Middle frontal gyrus (tissue), 1 donor: Measurements from ENCODE around the gene FAP.

Experiments
- DNase-seq: peaks from one replicate; pipeline ENCODE4 v3.0.0-alpha.2; 2015; ENCODE audit warnings: low spot score; ENCODE audit errors: extremely low spot score

The FAP gene, protein sequence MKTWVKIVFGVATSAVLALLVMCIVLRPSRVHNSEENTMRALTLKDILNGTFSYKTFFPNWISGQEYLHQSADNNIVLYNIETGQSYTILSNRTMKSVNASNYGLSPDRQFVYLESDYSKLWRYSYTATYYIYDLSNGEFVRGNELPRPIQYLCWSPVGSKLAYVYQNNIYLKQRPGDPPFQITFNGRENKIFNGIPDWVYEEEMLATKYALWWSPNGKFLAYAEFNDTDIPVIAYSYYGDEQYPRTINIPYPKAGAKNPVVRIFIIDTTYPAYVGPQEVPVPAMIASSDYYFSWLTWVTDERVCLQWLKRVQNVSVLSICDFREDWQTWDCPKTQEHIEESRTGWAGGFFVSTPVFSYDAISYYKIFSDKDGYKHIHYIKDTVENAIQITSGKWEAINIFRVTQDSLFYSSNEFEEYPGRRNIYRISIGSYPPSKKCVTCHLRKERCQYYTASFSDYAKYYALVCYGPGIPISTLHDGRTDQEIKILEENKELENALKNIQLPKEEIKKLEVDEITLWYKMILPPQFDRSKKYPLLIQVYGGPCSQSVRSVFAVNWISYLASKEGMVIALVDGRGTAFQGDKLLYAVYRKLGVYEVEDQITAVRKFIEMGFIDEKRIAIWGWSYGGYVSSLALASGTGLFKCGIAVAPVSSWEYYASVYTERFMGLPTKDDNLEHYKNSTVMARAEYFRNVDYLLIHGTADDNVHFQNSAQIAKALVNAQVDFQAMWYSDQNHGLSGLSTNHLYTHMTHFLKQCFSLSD

DNA sequence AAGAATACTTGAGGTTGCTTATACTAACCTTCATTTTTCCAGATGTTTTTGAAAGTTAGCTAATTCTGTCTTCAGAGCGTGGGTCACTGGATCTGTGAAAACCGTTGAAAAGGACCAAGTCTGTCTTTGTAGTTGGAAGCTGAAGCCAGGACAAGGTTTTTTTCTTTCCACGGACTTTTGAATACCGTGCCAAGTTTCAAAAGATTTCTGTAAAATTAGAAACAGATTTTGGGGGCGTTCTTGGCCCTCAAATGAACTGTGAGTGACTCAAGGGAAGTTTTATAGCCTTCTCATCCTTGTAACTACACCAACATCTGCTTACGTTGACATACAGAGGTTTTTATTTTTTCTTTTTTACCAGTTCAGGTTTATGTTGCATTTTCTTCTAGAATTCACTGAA, at the start of gene FAP:
Gene FAP (minus strand): TSS at position 152 of the 400 bp plus-strand sequence. CDS start 118 bp downstream, at position 34.
- DNase-seq = no peak

DNA sequence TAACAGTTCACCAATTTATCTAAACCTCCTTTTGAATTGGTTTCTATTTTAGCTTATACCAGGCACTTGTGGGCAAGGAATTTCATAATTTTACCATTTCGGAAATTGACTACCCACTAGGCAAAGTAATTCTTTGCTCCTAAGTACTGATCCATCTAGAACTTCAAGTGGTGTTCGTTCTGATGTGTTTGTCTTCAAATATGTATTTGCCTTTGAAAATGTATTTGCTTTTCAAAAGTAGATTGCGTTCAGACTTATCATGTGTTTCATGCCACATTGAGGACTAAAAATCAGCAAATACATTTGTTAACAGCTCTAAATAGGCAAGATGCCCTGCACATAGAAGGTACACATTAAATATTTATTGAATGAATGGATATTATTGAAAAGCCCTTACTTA, 48.5 kb upstream of the FAP start:
- DNase-seq = no peak

DNA sequence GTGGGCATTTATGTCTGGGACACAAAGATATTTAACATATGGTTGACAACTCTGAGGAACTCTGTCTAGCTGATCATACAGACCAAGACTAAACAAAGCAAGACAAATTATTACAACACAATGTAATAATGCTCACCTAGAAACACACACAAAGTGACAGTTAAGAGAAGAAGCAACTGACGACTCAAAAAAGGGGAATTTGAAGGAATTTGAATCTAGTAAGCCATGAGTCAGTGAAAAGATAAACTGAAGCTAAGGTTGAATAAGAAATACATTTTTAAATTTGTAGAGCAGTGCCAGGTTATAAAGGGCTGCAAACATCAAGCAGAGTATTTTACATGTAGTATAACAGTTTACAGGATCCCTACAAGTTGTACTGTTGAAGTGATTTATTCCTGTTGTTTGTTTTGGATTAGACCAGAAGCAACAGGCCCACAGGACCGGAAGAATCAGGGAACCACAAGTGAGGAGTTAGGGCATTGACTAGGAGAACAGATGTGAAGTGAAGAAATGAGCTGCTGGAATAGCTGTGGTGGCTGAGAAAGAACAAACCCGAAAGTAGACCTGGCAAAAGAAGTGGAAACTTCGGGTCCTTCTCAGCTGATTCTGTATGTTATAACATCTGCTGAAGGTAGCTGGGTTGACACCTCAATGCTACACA, 39.6 kb upstream of the FAP start:
- no peak for DNase-seq

DNA sequence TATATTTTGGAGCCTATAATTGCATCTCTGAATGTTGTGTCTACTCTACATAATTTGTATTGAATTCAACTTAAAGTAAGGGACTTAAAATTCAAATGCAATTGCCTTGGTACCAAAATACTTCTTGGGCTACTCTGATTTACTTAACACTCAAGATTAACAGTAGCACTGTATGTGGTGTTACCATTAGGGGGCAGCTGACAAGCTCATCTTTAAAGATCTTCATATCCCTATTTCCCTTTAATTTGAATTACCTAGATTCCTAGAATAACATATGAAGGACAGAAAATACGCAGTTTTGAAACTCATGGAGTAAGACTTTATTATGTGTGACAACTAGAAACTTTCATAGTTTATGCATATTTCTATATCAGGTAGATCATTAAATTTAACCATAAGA, 37.4 kb upstream of the FAP start:
- DNase-seq = no peak

DNA sequence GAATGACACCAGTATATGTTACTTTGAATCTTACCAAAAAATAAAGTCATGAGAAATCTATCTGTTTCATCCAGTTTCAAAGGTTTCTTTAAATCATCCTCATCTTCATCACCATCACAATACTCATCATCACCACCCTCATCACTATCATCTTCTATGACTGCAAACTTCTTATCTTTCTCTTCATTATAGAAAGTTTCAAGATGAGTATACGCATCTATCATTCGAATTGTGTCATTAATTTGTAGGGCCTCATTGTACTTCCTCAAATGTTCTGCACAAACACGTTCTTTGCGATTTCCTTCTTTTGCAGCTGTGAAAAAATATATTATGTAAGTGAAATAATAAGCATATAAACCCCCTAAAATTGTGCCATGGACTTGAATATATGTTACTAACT, 34.1 kb upstream of the FAP start:
- DNase-seq = no peak

DNA sequence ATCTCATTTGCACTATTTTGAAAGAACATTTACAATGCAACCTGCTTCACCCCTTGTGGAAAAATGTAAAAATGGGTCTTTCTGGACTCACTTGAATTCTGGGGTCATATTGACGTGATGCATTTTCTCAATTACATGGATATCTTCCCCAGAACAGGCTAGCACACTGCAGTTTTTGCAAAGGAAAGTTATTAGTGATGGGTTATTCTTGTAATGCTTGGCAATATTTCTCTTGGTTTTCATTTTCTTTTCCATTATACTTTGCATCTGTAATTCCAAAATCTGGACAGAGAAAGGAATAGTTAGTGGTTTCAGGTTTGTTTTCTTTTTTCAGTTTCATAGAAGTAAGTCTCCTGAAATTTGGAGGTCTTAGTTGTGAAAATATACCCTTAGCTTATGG, 24.8 kb upstream of the FAP start:
- no peak for DNase-seq

DNA sequence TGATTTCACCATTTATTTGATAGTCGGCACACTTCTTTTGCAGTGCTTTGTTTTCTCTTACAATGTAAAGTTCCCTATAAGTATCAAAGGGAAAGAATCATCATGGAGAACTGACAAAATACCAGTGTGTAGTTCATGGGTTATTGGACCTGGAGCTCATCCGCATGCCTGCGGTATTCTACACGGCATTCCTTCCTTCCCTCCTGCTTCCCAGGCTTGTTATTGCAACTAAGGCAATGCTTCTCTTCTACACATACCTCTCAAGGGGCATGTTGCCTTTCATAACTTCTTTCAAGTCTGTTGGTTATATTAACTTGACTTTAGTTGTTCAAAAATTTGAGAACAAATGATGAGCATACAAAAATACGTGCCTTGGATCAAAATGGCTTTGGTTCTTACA, 24.3 kb upstream of the FAP start:
- no peak for DNase-seq

DNA sequence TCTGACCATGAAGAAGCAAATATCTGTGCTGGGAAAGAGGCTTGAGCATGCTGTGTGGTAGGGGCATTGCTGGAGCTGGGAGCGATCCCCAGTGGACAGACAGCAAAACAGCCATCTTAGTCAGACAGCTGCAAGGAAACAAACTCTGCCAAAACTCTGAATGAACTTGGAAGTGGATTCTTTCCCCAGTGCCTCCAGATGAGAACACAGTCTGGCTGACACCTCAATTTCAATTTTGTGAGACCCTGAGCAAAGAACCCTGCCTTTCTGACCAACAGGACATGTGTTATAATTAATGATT, 23.2 kb upstream of the FAP start:
- DNase-seq = no peak

DNA sequence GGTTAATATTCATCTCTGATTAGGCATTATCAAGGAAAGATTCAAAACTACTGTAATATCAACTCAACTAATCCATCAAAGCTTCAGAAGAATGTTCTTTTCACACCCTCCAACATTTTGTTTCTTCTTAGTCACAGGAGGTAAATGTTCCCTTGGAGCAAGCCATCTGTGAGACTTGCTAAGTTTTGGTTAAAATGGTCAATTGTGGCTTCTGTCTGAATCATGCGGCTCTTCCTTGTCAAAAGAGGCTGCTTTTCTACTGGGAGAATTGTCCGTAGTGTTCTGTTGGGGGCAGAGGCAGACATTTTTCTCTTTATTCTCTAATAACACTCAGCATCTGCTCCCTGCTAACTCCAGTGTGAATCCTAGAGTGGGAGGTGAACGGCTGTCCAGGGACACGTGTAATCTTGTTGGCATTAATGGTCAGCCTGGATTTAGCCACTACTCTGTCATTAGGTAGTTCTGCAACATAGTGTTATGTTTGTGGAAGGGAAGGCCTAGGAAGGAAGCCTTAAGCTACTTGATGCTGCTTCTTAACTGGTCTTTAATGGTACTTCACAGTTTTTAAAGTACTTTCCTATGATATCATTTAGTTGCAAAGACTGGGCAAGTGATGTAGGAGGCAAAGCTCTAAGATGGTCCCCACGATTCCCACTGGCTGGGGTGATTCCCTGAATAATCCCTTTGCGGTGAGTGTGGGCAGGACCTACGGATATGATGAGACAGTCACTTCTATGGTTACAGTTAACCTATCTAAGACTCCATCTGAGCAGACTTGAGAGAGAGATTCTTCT, 22.6 kb upstream of the FAP start:
- DNase-seq = no peak

DNA sequence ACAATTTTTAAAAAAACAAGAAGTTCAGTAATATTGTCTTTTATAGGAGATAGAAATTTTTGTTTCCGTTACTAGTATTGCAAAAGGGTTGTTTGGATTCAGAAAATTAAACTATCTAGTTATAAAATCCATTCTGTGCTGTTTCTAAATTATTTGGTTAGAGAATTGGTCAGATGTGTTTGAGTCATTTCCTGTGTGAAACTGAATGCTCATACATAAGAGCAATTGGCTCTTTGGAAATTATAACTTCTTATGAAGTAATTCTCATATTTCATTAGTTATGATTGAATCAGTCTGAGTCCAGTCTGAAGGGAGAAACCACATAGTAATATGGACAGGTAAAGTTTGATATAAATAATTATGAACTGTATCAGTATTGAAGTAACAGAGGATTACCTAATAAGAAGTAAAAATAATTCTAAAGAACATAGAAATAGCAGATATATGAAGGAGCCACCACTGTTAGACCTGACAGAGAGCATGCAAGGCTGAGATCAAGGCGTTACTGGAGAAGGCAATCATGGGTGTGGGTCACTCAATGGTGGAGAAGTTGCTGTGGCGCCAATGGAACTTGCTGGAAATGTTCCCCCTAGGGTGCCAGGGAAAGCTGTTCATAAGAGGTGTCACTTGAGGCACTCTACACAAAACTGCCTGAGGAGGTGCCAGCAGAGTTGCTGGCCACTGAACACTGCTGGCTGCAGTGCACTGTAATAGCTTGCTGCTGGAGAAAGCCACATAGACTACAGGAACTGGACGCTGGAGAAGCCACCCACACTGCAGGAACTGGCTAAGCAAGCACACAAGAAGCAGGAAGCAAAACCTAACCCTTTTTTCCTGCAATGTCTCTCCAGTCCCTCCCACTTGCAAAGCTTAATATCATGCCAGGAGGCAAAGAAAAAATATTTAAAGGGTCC, 18.0 kb upstream of the FAP start:
- DNase-seq = no peak

DNA sequence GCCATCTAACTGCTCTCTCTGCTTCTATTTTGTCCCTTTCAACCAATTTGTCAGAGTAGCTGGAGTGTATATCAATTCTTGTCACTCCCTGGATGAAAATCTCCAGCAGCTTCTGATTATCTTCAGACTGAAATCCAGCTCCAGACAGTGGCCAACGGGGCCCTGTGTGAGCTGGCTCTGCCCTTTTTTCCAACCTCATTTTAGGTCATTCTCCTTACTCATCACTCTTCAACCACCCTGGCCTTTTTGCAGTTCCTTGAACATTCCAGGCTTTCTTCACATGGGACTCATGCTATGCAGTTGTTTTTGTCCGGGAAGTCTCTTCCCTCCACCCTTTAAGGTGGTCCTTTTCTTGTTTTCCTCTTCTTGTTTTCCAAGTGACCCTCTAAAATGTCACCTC, 15.4 kb upstream of the FAP start:
- no peak for DNase-seq

DNA sequence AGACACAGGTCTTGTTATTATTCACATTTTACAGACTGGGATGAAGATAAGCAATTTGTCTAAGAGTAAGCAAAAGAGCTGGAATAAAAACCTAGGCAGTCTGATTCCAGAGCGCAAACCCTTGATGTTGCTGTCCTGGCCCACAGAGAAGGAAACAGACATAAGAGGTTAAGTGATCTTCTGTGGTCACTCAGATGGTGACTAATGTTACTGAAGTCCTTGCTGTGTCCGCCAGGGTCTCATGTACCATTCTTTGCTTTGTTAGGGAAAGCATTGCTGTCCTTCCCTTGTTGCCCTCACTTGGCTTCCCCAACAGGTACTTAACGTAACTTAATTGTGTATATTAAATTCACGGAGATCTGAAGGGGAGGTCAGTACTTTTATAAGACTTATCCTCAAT, 14.9 kb upstream of the FAP start:
- no peak for DNase-seq

DNA sequence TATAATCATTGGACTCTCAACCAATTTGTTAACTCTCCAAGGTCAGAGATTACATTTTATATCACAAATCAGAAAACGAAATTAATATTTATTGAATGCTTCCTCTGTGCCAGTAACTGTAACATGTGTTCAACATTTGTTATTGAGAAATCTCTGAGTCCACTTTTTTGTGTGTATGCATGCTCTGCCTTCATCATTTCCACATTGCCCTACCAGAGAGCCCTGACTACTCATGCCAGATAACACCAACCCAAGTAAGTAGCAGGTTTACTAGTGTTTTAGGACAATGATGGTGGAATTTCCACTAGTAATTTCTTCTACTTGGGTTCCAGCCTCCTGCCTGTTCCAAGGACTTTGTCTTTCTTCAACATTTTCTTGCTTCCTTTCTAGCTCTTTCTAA, 14.2 kb upstream of the FAP start:
- no peak for DNase-seq

DNA sequence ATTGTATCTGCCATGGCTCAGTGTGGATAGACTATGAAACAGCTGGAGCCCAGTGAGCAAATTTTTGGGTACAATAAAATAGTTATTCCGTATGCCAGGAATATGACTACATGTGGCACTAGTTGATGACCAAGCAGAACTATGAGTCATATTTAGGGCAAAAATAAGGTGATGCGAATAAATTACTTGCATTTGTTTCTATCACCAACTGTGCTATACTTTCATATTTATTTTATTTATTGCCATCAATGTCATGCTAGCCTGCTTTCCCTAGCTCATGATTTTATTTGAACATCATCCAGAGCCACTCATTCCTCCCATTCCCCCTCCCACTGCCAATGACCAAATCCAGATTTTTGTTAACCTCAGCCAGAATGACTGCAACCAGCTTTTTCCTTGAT, 13.3 kb upstream of the FAP start:
- no peak for DNase-seq

DNA sequence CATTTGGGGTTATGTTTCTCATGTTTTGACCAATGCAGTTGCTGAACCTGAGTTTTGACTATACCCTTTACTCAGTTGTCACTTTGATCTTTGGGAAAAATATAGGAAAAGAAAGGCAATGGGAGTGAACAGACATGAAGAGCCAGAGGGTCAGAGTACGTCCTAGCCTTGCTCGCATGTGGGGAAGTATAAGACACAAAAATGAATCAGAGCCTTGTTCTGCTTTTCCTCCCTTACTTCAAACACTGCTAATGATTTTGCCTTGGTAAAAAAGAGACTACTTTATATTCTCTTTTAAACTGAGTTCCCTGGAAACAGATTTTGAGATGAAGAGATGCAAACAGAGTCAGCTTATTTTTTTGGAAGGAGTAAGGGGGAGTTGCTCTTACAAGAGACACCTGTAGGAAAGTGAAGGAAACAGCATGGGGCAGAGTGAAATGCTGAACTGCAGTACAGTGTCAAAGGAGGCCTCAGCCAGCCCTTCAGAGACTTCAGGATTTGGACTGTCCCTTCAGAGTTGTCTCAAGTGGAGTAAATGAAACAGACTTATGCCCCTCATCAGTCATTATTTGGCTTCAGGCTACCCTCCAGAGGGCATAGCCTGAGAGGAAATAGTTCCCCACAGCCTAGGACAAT, 11.1 kb upstream of the FAP start:
- DNase-seq = no peak

DNA sequence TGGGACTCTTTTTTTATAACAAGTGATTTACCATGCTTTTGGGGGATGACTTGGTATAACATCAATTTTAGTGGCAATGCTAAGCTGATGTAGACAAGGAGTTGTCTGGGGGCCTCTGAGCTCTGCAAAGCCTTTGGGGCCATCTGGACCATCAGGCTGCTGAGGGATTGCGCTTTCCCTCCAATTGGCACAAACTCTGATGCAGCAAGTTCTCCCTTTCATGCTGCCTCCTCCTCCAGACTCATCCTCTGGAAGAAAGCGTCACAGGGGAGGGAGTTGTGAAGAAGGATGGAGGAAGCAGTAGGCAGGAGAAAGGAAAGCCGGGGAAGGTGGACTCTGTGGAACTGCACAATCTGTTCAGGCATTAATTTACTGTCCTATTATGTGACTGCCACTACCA, 10.2 kb upstream of the FAP start:
- DNase-seq = peak; percentile 24

DNA sequence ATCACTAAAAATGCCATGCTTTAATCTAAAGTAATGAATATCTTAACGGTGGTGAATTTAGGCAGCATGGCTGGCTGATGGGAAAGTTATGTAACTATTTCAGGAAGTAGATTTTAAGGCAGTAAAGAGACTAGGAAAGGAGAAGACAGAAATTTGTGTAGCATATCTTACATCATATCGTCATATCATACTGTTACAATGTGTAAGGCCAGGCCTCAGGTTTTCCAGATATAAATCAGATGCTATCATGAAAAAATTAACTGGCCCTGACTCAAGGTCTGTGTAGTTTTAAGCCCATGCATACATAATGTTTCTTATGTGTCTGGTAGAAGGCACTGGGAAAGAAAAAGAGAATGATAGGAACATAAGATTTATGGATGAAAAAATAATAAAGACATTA, 8.9 kb upstream of the FAP start:
- no peak for DNase-seq

DNA sequence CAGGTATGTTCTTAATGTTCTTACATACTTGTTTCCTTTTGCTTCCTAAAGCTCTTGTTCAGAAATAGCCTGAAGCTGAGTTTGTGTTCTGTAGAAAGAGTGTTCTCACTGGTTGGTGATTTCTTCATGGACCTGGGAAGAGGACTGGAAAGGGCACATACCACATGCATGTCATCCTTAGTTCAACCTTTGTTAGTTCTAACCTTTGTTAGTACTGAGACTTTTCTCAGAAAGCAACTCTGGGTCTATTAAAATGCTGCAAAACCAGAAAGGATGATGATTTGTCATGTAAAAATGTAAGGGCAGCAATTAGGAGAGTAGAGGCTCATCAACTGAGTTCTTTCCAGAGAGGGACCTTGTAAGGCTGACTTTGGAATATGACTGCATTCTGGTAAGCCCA, 2.5 kb upstream of the FAP start:
- no peak for DNase-seq

DNA sequence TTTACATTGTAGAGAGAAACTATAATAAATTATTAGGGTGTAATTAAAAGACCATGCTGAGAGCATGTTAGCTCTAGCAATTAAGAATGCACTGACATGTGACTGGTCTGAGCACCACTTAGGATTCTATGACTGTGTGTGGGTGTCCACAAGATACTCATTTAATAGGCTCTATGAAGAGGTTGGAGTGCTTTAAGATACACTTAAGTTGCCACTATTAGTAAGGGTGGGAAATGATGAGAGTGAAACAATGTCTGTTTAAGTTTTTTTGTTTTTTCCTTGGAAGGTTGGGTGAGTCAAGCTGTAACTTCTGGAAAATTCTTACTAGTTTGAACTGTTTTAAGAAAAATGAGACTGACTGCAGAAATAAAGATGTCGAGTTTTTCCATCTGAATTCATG, 1.8 kb upstream of the FAP start:
- DNase-seq = no peak

DNA sequence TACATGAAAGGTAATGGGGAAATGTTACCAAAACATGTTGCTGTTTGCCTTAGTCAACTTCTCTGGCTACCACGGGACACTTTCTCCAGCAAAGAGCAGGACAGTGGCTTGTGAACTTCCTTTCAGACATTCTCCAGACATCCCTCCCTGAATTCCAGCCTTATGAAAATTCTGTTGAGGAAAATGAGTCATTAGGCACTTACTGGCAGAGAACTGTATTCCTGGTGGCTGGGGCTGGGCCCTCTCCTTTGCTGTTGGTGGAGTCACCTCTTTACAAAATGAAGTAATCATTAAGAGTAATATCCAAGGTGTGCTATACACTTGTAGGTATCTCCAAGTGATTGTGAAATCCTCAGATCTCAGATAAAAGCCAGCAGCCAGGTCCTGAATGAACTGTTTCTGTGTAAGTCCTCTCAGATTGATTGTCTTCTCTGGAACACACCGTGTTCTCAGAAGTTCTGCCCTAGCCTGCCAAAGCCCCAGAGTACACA, 1.3 kb upstream of the FAP start:
- DNase-seq = no peak
